AG04449 (cell line): ENCODE data around the gene MMP11.

Experiments
- CTCF ChIA-PET: fragments of 350-600 bp; formaldehyde crosslinking; extraction: SDS; loops from one replicate; lab custom pipeline; 2021; ENCODE audit warnings: antibody characterized with exemption; lab: Yijun Ruan, JAX
- POLR2A ChIA-PET: fragments of 400-600, 350-600 bp; formaldehyde crosslinking; extraction: SDS; loops from one replicate; lab custom pipeline; 2020; ENCODE audit warnings: antibody characterized with exemption, inconsistent platforms; lab: Yijun Ruan, JAX
- DNase-seq: peaks from one replicate; pipeline ENCODE4 v3.0.0-alpha.2; 2010; ENCODE audit warnings: low read depth, low spot score
- H3K4me3 ChIP-seq: 2 replicates; pipeline ENCODE4 v1.5.1; 2011; ENCODE audit warnings: low read depth, mild to moderate bottlenecking, control low read depth, low read length
- TF ChIP-seq, protein P1 (sequence below): IDR thresholded peaks from one replicate; pipeline ENCODE4 v1.5.1; 2011; ENCODE audit warnings: mild to moderate bottlenecking, moderate library complexity, low read length, control low read depth, inconsistent platforms; ENCODE audit not compliant: insufficient read depth; ENCODE audit errors: missing control alignments

MMP11 gene

DNA sequence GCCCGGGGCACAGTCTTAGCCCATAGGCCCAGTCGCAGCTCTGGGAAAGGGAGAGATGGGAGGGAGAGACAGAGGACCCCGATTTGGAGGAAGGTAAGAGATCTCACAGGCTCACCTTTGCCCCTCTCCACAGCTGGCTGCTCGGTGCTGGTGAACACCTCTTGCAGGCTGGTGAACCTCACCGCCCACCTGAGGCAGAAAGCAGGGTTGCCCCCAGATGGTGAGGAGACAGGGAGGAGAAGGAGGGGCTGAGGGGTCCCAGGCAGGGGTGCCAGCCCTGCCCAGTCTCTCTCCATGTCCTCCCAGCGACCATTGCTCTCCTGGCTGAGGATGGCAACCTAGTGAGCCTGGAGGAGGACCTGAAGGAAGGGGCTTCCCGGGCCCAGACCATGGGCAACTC is 8.7 kb upstream of the MMP11 start:
- ChIA-PET CTCF (interaction anchor here (0.6 to 17.1 kb wide), 4 partner anchors 8 to 84 kb away, joined by 3 to 387 read pairs (median 4); partner anchors contain the start of gene ZNF70), POLR2A (interaction anchor here (0.5 kb wide), 1 partner anchor 58 kb away, joined by 3 read pairs; no protein-coding TSS in a partner anchor)

DNA sequence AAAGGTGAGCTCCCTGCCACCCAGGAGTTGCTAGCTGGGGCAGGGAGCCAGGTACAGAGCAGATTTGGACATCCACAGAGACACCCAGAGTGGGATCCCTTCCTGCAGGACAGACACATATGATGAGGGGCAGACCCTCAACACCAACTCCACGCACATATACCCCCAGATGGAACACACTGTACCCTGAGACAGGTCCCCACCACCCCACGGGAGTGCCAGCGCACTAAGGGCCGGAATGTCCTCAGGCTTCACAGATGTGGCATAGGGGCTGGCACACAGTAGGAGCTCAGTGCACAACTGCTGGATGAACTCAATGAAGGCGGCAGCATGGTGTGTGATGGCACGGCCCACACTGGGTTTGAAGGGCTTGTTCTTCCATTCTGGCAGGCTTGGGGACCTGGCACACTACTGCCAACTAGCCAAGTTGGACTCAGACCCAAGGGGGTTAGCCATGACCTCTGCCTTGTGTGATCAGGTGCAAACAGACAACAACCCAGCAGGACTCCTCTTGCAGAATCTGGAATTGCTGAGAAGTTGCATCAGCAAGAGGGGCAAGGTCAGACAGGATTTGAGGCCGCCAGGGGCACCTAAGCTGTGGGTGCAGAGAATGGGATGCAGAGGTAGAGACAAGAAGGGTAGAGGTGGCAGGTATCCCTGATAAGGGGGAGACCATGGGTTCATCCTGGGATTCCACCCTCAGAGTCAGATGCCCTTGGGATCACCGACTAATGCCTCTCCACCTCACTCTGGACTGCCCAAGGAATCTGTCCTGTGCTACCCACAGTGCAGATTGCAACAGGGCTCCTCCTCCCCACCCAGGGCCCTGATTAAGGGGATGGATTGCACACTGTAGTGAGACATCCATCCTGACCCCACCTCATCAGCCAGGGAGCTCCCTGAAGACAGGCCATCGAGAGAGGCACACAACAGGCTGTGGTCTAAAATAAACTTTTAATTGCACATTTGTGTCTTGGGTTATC is 7.5 kb upstream of the MMP11 start:
- no peak for DNase-seq
- TF ChIP-seq, protein P1, sequence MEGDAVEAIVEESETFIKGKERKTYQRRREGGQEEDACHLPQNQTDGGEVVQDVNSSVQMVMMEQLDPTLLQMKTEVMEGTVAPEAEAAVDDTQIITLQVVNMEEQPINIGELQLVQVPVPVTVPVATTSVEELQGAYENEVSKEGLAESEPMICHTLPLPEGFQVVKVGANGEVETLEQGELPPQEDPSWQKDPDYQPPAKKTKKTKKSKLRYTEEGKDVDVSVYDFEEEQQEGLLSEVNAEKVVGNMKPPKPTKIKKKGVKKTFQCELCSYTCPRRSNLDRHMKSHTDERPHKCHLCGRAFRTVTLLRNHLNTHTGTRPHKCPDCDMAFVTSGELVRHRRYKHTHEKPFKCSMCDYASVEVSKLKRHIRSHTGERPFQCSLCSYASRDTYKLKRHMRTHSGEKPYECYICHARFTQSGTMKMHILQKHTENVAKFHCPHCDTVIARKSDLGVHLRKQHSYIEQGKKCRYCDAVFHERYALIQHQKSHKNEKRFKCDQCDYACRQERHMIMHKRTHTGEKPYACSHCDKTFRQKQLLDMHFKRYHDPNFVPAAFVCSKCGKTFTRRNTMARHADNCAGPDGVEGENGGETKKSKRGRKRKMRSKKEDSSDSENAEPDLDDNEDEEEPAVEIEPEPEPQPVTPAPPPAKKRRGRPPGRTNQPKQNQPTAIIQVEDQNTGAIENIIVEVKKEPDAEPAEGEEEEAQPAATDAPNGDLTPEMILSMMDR, result no peak
- CTCF ChIA-PET, result interaction anchor here (1.0 to 17.1 kb wide), 8 partner anchors 10 to 223 kb away, joined by 3 to 387 read pairs (median 4); partner anchors contain the start of gene ZNF70
- no peak overlapping the region for H3K4me3 ChIP-seq
- POLR2A ChIA-PET, result no interaction called here

More for the DNA sequence above, 8.7 kb upstream of the MMP11 start:
- TF ChIP-seq, protein P1, result no peak
- peak overlapping the region; percentile 12; the same call in 1 of the 2 replicates for H3K4me3 ChIP-seq
- no peak for DNase-seq

DNA sequence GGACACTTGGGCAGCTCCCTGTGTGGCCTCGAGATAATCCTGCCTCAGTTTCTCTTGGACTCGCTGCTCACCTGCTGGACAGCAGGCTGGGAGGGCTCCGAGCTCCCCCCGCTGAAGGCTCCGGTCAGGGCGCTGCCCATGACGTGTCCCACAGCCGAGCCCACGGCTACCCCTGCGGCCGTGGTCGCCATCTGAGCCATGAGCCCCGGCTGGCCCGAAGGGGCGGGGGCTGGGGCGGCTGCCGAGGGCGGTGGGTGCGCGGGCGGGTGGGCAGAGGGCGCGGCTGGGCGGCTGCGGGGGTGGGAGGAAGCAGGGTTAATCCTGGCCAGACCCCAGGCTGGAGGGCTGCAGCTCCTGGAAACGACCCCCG is 5.4 kb upstream of the MMP11 start:
- CTCF ChIA-PET, result interaction anchor here (0.9 to 17.1 kb wide), 14 partner anchors 9 to 144 kb away, joined by 3 to 387 read pairs (median 7); partner anchors contain the start of genes SLC2A11 and ZNF70
- no peak for DNase-seq
- H3K4me3 ChIP-seq, result peak overlapping the region; percentile 67
- POLR2A ChIA-PET, result interaction anchor here (1.0 kb wide), 1 partner anchor 127 kb away, joined by 4 read pairs; the partner anchor contains the start of gene MIF
- TF ChIP-seq, protein P1, result no peak

DNA sequence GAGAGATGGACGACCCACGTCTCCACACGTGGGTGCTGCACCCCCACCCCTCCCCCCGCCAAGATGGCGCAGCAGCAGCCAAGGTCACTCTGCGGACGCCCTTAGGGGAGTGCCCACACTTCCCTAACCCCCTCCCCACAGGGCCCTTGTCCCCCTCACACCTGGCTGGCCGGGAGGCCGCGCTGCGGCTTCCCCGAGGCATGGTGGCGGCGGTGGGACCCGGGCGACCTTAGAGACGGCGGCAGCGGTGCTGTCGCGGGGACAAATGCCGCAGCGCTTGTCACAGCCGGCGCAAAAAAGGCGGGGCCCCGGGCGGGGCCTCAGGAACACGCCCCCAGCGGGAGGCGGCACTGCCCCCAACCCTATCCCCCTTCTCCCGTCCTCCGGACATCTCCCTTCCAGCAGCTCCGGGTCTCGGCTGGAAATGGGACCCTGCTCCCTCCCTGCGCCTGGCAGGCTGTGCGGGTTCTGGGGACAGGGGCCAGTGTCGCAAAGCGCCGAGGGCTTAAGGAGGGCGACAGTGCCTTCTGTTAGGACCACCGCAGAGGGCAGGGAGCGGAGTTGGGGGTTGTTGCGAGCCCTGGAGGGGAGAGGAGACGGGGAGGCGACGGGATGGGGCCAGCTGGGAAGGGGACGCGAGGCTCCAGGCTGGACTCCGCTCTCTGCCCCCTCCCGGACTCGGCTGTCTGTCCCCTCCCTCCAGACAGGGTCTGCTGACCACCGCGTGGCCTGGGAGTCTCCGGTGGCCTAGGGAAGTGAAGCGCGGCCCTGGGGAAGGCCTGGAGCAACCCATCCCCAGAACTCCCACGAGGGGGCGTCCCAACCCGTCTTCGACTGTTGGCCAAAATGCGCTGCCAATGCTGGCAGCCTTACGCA is 4.7 kb upstream of the MMP11 start, which contains the start of gene CHCHD10:
CHCHD10 (minus strand) TSS at position 300 of the 876 bp plus-strand sequence; CDS start at position 202, 98 bp downstream.
- ChIA-PET CTCF (interaction anchor here (0.8 to 17.1 kb wide), 19 partner anchors 8 to 143 kb away, joined by 3 to 387 read pairs (median 6); partner anchors contain the start of genes MIF, SLC2A11 and ZNF70), POLR2A (interaction anchor here (1.0 kb wide), 1 partner anchor 126 kb away, joined by 4 read pairs; the partner anchor contains the start of gene MIF)
- TF ChIP-seq, protein P1, result peak; percentile 96
- DNase-seq, result no peak
- H3K4me3 ChIP-seq, result peak within 1 kb of the TSS; percentile 67

DNA sequence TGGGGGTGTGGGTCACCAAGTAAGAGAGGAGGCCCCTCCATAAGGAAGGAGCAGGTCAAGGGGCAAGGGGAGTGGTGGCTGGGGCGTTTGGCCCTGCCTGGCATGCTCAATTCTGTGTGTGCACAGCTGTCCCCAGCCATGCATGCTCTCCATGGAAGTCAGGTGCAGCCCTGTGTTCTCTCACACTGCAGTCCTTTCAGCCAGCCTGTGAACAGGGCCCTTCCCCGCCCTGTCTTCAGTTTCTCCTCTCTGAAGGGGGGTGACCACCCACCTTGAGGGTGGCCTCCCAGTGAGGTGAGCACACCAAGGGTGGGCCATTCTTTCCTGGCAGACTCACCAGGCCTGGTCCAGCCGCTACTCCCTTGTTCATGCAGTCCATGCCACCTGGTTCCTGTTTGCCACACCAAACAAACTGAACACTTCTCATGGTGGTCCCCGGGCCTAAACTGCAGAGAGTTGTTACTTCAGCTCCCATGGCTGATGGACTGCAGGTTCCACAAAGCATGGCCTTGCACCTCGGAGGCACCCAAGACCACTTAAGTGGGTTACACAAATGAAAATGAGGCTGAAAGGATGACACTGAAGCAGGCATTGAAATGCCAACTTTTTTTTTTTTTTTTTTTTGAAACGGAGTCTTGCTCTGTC is 3.2 kb upstream of the MMP11 start:
- TF ChIP-seq, protein P1, result no peak
- DNase-seq, result no peak
- no peak overlapping the region for H3K4me3 ChIP-seq
- ChIA-PET CTCF (interaction anchor here (0.8 to 17.1 kb wide), 17 partner anchors 9 to 228 kb away, joined by 3 to 387 read pairs (median 6); partner anchors contain the start of genes SLC2A11, SMARCB1 and ZNF70), POLR2A (interaction anchor here (1.1 kb wide), 1 partner anchor 124 kb away, joined by 3 read pairs; the partner anchor contains the start of gene MIF)
